ENCODE results near the gene TENM4.

TENM4 gene

GRCh38 chr11:79348976-79349682, 91.7 kb downstream of the TENM4 start:
- CTCF ChIA-PET = no interaction called here
- no peak for TF ChIP-seq CTCF (IDR thresholded peaks at IDR 0.05; ENCODE audit: control extremely low read depth, extremely low read depth, low read depth, missing control alignments)

GRCh38 chr11:79346021-79346420, 94.8 kb downstream of the TENM4 start:
- DNase-seq (ENCODE audit: extremely low spot score) = no peak
- CTCF ChIA-PET = interaction anchor here (0.9 kb wide), 1 partner anchor 8 kb away, joined by 3 read pairs; no protein-coding TSS in a partner anchor
- POLR2A ChIA-PET = no interaction called here
- TF ChIP-seq CTCF (IDR thresholded peaks at IDR 0.05; ENCODE audit: control extremely low read depth, extremely low read depth, low read depth, missing control alignments) = no peak

More at GRCh38 chr11:79348976-79349682, 91.7 kb downstream of the TENM4 start:
- DNase-seq (ENCODE audit: extremely low spot score) = no peak
- POLR2A ChIA-PET = no interaction called here

- TF ChIP-seq CTCF (IDR thresholded peaks at IDR 0.05; ENCODE audit: control extremely low read depth, extremely low read depth, low read depth, missing control alignments) = no peak
- CTCF ChIA-PET = no interaction called here
- POLR2A ChIA-PET = no interaction called here
- no peak for DNase-seq (ENCODE audit: extremely low spot score)
Measured at GRCh38 chr11:79344753-79345294, 96.0 kb downstream of the TENM4 start.

GRCh38 chr11:79342686-79343085, 98.1 kb downstream of the TENM4 start:
- no peak for TF ChIP-seq CTCF (IDR thresholded peaks at IDR 0.05; ENCODE audit: control extremely low read depth, extremely low read depth, low read depth, missing control alignments)

GRCh38 chr11:79342236-79342635, 98.6 kb downstream of the TENM4 start:
- DNase-seq (ENCODE audit: extremely low spot score) = no peak
- no peak for TF ChIP-seq CTCF (IDR thresholded peaks at IDR 0.05; ENCODE audit: control extremely low read depth, extremely low read depth, low read depth, missing control alignments)
- CTCF ChIA-PET = interaction anchor here (1.6 kb wide), 1 partner anchor 12 kb away, joined by 8 read pairs; no protein-coding TSS in a partner anchor
- POLR2A ChIA-PET = no interaction called here

More at GRCh38 chr11:79342686-79343085, 98.1 kb downstream of the TENM4 start:
- POLR2A ChIA-PET = no interaction called here
- CTCF ChIA-PET = interaction anchor here (1.6 kb wide), 1 partner anchor 11 kb away, joined by 8 read pairs; no protein-coding TSS in a partner anchor
- DNase-seq (ENCODE audit: extremely low spot score) = no peak

- CTCF ChIA-PET = no interaction called here
- POLR2A ChIA-PET = no interaction called here
- DNase-seq (ENCODE audit: extremely low spot score) = no peak
- no peak for TF ChIP-seq CTCF (IDR thresholded peaks at IDR 0.05; ENCODE audit: control extremely low read depth, extremely low read depth, low read depth, missing control alignments)
Measured at GRCh38 chr11:79340535-79340934, 100.3 kb downstream of the TENM4 start.
